HEK293 (cell line): ENCODE data around the gene PDE1C.

Experiments used
- CTCF ChIA-PET: fragments of 350-600 bp; formaldehyde crosslinking; extraction: SDS; loops from one replicate; lab custom pipeline; 2021; ENCODE audit warnings: antibody characterized with exemption; lab: Yijun Ruan, JAX
- POLR2A ChIA-PET: fragments of 300-600 bp; formaldehyde crosslinking; extraction: SDS; loops from one replicate; lab custom pipeline; 2020; ENCODE audit warnings: antibody characterized with exemption, inconsistent platforms; lab: Yijun Ruan, JAX
- H3K27ac ChIP-seq: fragments of 200-500 bp; sonication (Bioruptor generic); 2 replicates; pipeline ENCODE4 v1.5.1; 2014; ENCODE audit warnings: low read depth, low read length, control low read depth, inconsistent platforms; ENCODE audit errors: extremely low read depth
- H3K36me3 ChIP-seq, 2 experiments: fragments of 200-500 bp in 1 of 2; sonication (Bioruptor generic) in 1 of 2; 1 replicate in 1 of 2; 2 replicates in 1 of 2; pipeline ENCODE4 v1.5.1; 2014 to 2017; ENCODE audit warnings: inconsistent platforms in 2 of 2, low read length in 2 of 2; ENCODE audit not compliant: control insufficient read depth in 2 of 2, insufficient read depth in 1 of 2
- H3K4me1 ChIP-seq: fragments of 200-500 bp; sonication (Bioruptor generic); 2 replicates; pipeline ENCODE4 v1.5.1; 2014; ENCODE audit warnings: mild to moderate bottlenecking, low read length, inconsistent platforms; ENCODE audit not compliant: control insufficient read depth, insufficient read depth
- H3K4me3 ChIP-seq: 2 replicates; pipeline ENCODE4 v1.5.1; 2011; ENCODE audit warnings: low read depth, mild to moderate bottlenecking, control low read depth, low read length, moderate library complexity
- H3K9me3 ChIP-seq: fragments of 200-500 bp; sonication (Bioruptor generic); 2 replicates; pipeline ENCODE4 v1.5.1; 2014; ENCODE audit warnings: low read depth, low read length, inconsistent platforms; ENCODE audit not compliant: control insufficient read depth, insufficient read depth
- BCL11B ChIP-seq: fragments of 450-650 bp; formaldehyde crosslinking; IDR thresholded peaks from 2 replicates; pipeline ENCODE4 v1.5.1; 2016; ENCODE audit warnings: low read depth, missing biosample characterization, missing genetic modification characterization
- KLF8 ChIP-seq: fragments of 450-650 bp; formaldehyde crosslinking; IDR thresholded peaks from 2 replicates; pipeline ENCODE4 v1.5.1; 2016; ENCODE audit warnings: missing biosample characterization, missing genetic modification characterization
- MEIS1 ChIP-seq: sonication (generic); formaldehyde crosslinking; IDR thresholded peaks from 2 replicates; pipeline ENCODE4 v1.8.1; 2022; ENCODE audit warnings: missing genetic modification reagents, mild to moderate bottlenecking, borderline replicate concordance
- MZF1 ChIP-seq: fragments of 450-650 bp; formaldehyde crosslinking; IDR thresholded peaks from 2 replicates; pipeline ENCODE4 v1.5.1; 2017; ENCODE audit warnings: missing biosample characterization, missing genetic modification characterization, borderline replicate concordance
- SALL2 ChIP-seq: fragments of 450-650 bp; formaldehyde crosslinking; IDR thresholded peaks from 2 replicates; pipeline ENCODE4 v1.5.0; 2017; ENCODE audit warnings: missing biosample characterization, mild to moderate bottlenecking, missing genetic modification characterization, borderline replicate concordance
- ZBTB11 ChIP-seq: fragments of 450-650 bp; formaldehyde crosslinking; conservative IDR thresholded peaks from 2 replicates; pipeline ENCODE4 v1.5.1; 2016; ENCODE audit warnings: low read depth, missing biosample characterization, missing genetic modification characterization
- ZBTB20 ChIP-seq: fragments of 450-650 bp; formaldehyde crosslinking; IDR thresholded peaks from 2 replicates; pipeline ENCODE4 v1.5.1; 2016; ENCODE audit warnings: missing biosample characterization, missing genetic modification characterization
- ZBTB48 ChIP-seq: fragments of 450-650 bp; formaldehyde crosslinking; IDR thresholded peaks from 2 replicates; pipeline ENCODE4 v1.5.1; 2016; ENCODE audit warnings: missing biosample characterization, missing genetic modification characterization
- ZNF133 ChIP-seq: fragments of 450-650 bp; formaldehyde crosslinking; IDR thresholded peaks from 2 replicates; pipeline ENCODE4 v1.5.1; 2016; ENCODE audit warnings: missing biosample characterization, missing genetic modification characterization
- ZNF138 ChIP-seq: fragments of 450-650 bp; formaldehyde crosslinking; IDR thresholded peaks from 2 replicates; pipeline ENCODE4 v1.5.1; 2016; ENCODE audit warnings: missing biosample characterization, missing genetic modification characterization, borderline replicate concordance
- ZNF146 ChIP-seq: fragments of 450-650 bp; formaldehyde crosslinking; IDR thresholded peaks from 2 replicates; pipeline ENCODE4 v1.5.1; 2016; ENCODE audit warnings: missing biosample characterization, missing genetic modification characterization
- ZNF184 ChIP-seq: fragments of 450-650 bp; IDR thresholded peaks from 2 replicates; pipeline ENCODE4 v1.5.1; 2018; ENCODE audit warnings: missing biosample characterization, mild to moderate bottlenecking, missing genetic modification characterization
- ZNF274 ChIP-seq, 2 experiments: fragments of 200-500 bp in 1 of 2; fragments of 450-650 bp in 1 of 2; sonication (Bioruptor generic) in 1 of 2; formaldehyde crosslinking in 1 of 2; IDR thresholded peaks; 2 replicates each; pipeline versions ENCODE4 v1.5.1 to v1.6.1; 2014 to 2016; ENCODE audit warnings: borderline replicate concordance in 1 of 2, inconsistent platforms in 1 of 2, low read length in 1 of 2, missing biosample characterization in 1 of 2, missing genetic modification characterization in 1 of 2
- ZNF350 ChIP-seq: fragments of 450-650 bp; formaldehyde crosslinking; IDR thresholded peaks from 2 replicates; pipeline ENCODE4 v1.5.0; 2017; ENCODE audit warnings: missing biosample characterization, mild to moderate bottlenecking, missing genetic modification characterization
- ZNF426 ChIP-seq: fragments of 450-650 bp; formaldehyde crosslinking; IDR thresholded peaks from 2 replicates; pipeline ENCODE4 v1.5.1; 2017; ENCODE audit warnings: missing biosample characterization, missing genetic modification characterization, mild to moderate bottlenecking, inconsistent platforms, moderate library complexity
- ZNF48 ChIP-seq: fragments of 450-650 bp; formaldehyde crosslinking; IDR thresholded peaks from 2 replicates; pipeline ENCODE4 v1.5.1; 2016; ENCODE audit warnings: missing biosample characterization, missing genetic modification characterization
- ZNF501 ChIP-seq: fragments of 450-650 bp; formaldehyde crosslinking; IDR thresholded peaks from 2 replicates; pipeline ENCODE4 v1.5.1; 2016; ENCODE audit warnings: missing biosample characterization, missing genetic modification characterization
- ZNF548 ChIP-seq: fragments of 450-650 bp; formaldehyde crosslinking; IDR thresholded peaks from 2 replicates; pipeline ENCODE4 v1.5.1; 2016; ENCODE audit warnings: missing biosample characterization, missing genetic modification characterization
- ZNF585B ChIP-seq: fragments of 450-650 bp; formaldehyde crosslinking; IDR thresholded peaks from 2 replicates; pipeline ENCODE4 v1.5.1; 2016; ENCODE audit warnings: missing biosample characterization, missing genetic modification characterization
- ZNF596 ChIP-seq: fragments of 450-650 bp; IDR thresholded peaks from 2 replicates; pipeline ENCODE4 v1.5.0; 2018; ENCODE audit warnings: missing biosample characterization, mild to moderate bottlenecking, missing genetic modification characterization, moderate library complexity
- ZNF621 ChIP-seq: fragments of 450-650 bp; formaldehyde crosslinking; IDR thresholded peaks from 2 replicates; pipeline ENCODE4 v1.5.1; 2017; ENCODE audit warnings: missing biosample characterization, missing genetic modification characterization
- ZNF645 ChIP-seq: fragments of 450-650 bp; formaldehyde crosslinking; IDR thresholded peaks from 2 replicates; pipeline ENCODE4; 2016; ENCODE audit warnings: missing biosample characterization, missing genetic modification characterization
- ZNF776 ChIP-seq: fragments of 450-650 bp; formaldehyde crosslinking; IDR thresholded peaks from 2 replicates; pipeline ENCODE4 v1.5.0; 2017; ENCODE audit warnings: missing biosample characterization, missing genetic modification characterization, borderline replicate concordance
- ZNF777 ChIP-seq: fragments of 450-650 bp; formaldehyde crosslinking; IDR thresholded peaks from 2 replicates; pipeline ENCODE4 v1.5.1; 2017; ENCODE audit warnings: missing biosample characterization, missing genetic modification characterization, borderline replicate concordance
- ZNF791 ChIP-seq: fragments of 450-650 bp; formaldehyde crosslinking; IDR thresholded peaks from 2 replicates; pipeline ENCODE4 v1.5.1; 2016; ENCODE audit warnings: missing biosample characterization, missing genetic modification characterization
- ZNF792 ChIP-seq: fragments of 450-650 bp; formaldehyde crosslinking; IDR thresholded peaks from 2 replicates; pipeline ENCODE4 v1.5.1; 2016; ENCODE audit warnings: missing biosample characterization, missing genetic modification characterization
- TF ChIP-seq, protein P1 (sequence below): fragments of 450-650 bp; formaldehyde crosslinking; IDR thresholded peaks from 2 replicates; pipeline ENCODE4 v1.5.1; 2016; ENCODE audit warnings: missing biosample characterization, missing genetic modification characterization
- TF ChIP-seq, protein P2 (sequence below): fragments of 450-650 bp; formaldehyde crosslinking; IDR thresholded peaks from 2 replicates; pipeline ENCODE4 v1.5.1; 2017; ENCODE audit warnings: missing biosample characterization, missing genetic modification characterization

Gene PDE1C

DNA sequence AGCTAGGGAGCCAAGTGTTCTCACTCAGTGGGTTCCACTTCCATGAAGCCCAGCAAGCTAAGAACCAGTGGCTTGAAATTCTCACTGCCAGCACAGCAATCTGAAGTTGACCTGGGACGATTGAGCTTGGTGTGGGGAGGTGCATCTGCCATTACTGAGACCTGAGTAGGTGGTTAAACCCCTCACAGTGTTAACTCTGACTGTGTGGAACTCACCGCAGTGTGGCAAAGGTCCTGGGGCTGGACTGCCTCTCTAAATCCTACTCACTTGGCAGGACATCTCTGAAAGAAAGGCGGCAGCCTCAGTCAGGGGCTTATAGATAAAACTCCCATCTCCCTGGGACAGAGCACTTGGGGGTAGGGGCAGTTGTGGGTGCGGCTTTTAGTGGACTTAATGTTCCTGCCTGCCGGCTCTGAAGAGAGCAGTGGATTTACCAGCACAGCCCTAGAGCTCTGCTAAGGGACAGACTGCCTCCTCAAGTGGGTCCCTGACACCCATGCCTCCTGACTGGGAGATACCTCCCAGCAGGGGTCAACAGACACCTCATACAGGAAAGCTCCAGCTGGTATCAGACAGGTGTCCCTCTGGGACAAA, 143.1 kb downstream of the PDE1C start:
- Histone ChIP-seq H3K4me1 (no peaks in the 10 kb centered on the region), H3K9me3 (no peaks in the 10 kb centered on the region), H3K36me3 (no peaks in the 10 kb centered on the region), H3K4me3 (no peak overlapping the region), H3K27ac (no peak overlapping the region)
- no peak for TF ChIP-seq ZNF184
- no peak for TF ChIP-seq ZNF645 (tag by site-specific recombination)
- TF ChIP-seq, protein P1, sequence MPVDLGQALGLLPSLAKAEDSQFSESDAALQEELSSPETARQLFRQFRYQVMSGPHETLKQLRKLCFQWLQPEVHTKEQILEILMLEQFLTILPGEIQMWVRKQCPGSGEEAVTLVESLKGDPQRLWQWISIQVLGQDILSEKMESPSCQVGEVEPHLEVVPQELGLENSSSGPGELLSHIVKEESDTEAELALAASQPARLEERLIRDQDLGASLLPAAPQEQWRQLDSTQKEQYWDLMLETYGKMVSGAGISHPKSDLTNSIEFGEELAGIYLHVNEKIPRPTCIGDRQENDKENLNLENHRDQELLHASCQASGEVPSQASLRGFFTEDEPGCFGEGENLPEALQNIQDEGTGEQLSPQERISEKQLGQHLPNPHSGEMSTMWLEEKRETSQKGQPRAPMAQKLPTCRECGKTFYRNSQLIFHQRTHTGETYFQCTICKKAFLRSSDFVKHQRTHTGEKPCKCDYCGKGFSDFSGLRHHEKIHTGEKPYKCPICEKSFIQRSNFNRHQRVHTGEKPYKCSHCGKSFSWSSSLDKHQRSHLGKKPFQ (tag by site-specific recombination): no peak
- no peak for TF ChIP-seq ZNF274 (IDR thresholded peaks at IDR 0.05; ENCODE audit: low read length)
- no peak for TF ChIP-seq ZNF274 (tag by site-specific recombination; IDR thresholded peaks at IDR 0.05; ENCODE audit: borderline replicate concordance)
- no peak for TF ChIP-seq ZNF426
- no peak for TF ChIP-seq MZF1 (tag by site-specific recombination)
- no peak for TF ChIP-seq ZNF133 (tag by site-specific recombination)
- no peak for TF ChIP-seq ZNF777 (tag by site-specific recombination)
- TF ChIP-seq ZNF146 (tag by site-specific recombination): no peak
- TF ChIP-seq BCL11B (tag by site-specific recombination): no peak
- no peak for TF ChIP-seq ZNF792
- no peak for TF ChIP-seq ZNF501 (tag by site-specific recombination)
- TF ChIP-seq ZNF596 (tag by site-specific recombination): no peak
- TF ChIP-seq ZNF548 (tag by site-specific recombination): no peak
- TF ChIP-seq KLF8 (tag by site-specific recombination): no peak
- TF ChIP-seq SALL2 (tag by site-specific recombination): no peak
- no peak for TF ChIP-seq MEIS1
- no peak for TF ChIP-seq ZNF138 (tag by site-specific recombination)
- CTCF ChIA-PET: interaction anchor here (1.4 kb wide), 1 partner anchor 238 kb away, joined by 3 read pairs; no protein-coding TSS in a partner anchor
- POLR2A ChIA-PET: no interaction called here

DNA sequence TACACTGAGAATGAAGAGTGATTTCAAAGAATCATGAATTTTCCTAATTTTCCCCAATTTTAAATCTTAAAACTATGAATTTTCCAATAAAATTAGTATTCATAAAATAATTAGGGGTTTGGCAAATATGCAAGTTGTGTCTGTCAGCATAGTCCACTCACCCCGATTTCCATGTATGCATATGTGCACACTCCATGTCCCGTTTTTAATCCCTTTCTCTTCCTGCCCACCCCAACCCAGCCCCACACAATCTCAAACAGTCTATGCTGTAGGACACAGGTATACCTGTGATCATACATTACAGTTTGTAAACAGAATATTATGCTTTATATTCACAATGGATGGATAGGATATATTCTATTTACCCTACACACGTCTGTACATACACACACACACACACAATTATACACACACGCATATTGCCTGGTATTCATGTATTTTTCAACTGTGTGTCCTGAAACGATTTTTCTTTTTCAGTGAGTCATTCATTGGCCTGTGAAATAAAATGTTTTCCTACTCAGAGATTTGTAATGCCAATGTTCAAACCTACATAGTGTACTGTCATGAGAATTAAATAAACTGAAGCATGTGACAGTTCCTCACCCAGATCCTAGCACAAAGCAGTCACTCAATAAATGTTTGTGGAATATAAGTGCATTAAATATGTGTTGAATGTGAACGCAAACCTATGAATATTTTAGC, 144.3 kb downstream of the PDE1C start:
- H3K27ac ChIP-seq: no peak overlapping the region
- H3K4me3 ChIP-seq: no peak overlapping the region
- POLR2A ChIA-PET: no interaction called here
- no peaks in the 10 kb centered on the region for H3K4me1 ChIP-seq
- CTCF ChIA-PET: no interaction called here
- H3K36me3 ChIP-seq: no peaks in the 10 kb centered on the region
- no peaks in the 10 kb centered on the region for H3K9me3 ChIP-seq
- no peak for TF ChIP-seq ZNF621 (tag by site-specific recombination)
- TF ChIP-seq ZNF776 (tag by site-specific recombination): no peak
- no peak for TF ChIP-seq ZNF48 (tag by site-specific recombination)
- no peak for TF ChIP-seq ZNF350
- no peak for TF ChIP-seq ZBTB48 (tag by site-specific recombination)
- no peak for TF ChIP-seq ZBTB20 (tag by site-specific recombination)
- no peak for TF ChIP-seq ZBTB11
- TF ChIP-seq ZNF791 (tag by site-specific recombination): no peak
- TF ChIP-seq, protein P2, sequence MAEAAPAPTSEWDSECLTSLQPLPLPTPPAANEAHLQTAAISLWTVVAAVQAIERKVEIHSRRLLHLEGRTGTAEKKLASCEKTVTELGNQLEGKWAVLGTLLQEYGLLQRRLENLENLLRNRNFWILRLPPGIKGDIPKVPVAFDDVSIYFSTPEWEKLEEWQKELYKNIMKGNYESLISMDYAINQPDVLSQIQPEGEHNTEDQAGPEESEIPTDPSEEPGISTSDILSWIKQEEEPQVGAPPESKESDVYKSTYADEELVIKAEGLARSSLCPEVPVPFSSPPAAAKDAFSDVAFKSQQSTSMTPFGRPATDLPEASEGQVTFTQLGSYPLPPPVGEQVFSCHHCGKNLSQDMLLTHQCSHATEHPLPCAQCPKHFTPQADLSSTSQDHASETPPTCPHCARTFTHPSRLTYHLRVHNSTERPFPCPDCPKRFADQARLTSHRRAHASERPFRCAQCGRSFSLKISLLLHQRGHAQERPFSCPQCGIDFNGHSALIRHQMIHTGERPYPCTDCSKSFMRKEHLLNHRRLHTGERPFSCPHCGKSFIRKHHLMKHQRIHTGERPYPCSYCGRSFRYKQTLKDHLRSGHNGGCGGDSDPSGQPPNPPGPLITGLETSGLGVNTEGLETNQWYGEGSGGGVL (tag by site-specific recombination): no peak
- TF ChIP-seq ZNF585B (tag by site-specific recombination): no peak
